Measurements from ENCODE around the gene RTP1.
"Not testable (repeated sequence)": the region's sequence is repeated elsewhere in the genome, so short reads cannot be mapped to it uniquely, and the experiment has no call there.

The RTP1 gene

GRCh38 chr3:187199463-187200050 lies 2.3 kb downstream of the RTP1 start:
- DNase-seq: not testable (repeated sequence)

- DNase-seq: no peak
Measured at GRCh38 chr3:187205683-187206082, 8.4 kb downstream of the RTP1 start.

GRCh38 chr3:187207062-187207461 lies 9.8 kb downstream of the RTP1 start:
- DNase-seq: no peak

- DNase-seq: no peak
Measured at GRCh38 chr3:187207624-187208023, 10.3 kb downstream of the RTP1 start.

GRCh38 chr3:187208159-187208558 lies 10.9 kb downstream of the RTP1 start:
- no peak for DNase-seq

GRCh38 chr3:187209491-187209890 lies 12.2 kb downstream of the RTP1 start:
- no peak for DNase-seq

- no peak for DNase-seq
Measured at GRCh38 chr3:187210091-187210490, 12.8 kb downstream of the RTP1 start.

- no peak for DNase-seq
Measured at GRCh38 chr3:187210545-187211327, 13.4 kb downstream of the RTP1 start.

- no peak for DNase-seq
Measured at GRCh38 chr3:187211532-187212195, 14.4 kb downstream of the RTP1 start.

- no peak for DNase-seq
Measured at GRCh38 chr3:187212196-187212545, 14.9 kb downstream of the RTP1 start.

- no peak for DNase-seq
Measured at GRCh38 chr3:187212705-187213104, 15.4 kb downstream of the RTP1 start.

GRCh38 chr3:187213616-187214015 lies 16.3 kb downstream of the RTP1 start:
- DNase-seq: no peak

GRCh38 chr3:187215460-187215859 lies 18.2 kb downstream of the RTP1 start:
- DNase-seq: no peak

- no peak for DNase-seq
Measured at GRCh38 chr3:187222801-187223200, 25.5 kb downstream of the RTP1 start.

GRCh38 chr3:187223799-187224198 lies 26.5 kb downstream of the RTP1 start:
- no peak for DNase-seq

GRCh38 chr3:187227658-187228258 lies 30.5 kb downstream of the RTP1 start:
- no peak for DNase-seq

GRCh38 chr3:187228740-187229139 lies 31.5 kb downstream of the RTP1 start:
- no peak for DNase-seq

- DNase-seq: no peak
Measured at GRCh38 chr3:187230011-187230410, 32.7 kb downstream of the RTP1 start.

GRCh38 chr3:187236962-187237361 lies 39.7 kb downstream of the RTP1 start:
- DNase-seq: no peak

- no peak for DNase-seq
Measured at GRCh38 chr3:187237741-187238140, 40.5 kb downstream of the RTP1 start.

- no peak for DNase-seq
Measured at GRCh38 chr3:187238239-187238638, 41.0 kb downstream of the RTP1 start.

GRCh38 chr3:187238835-187239234 lies 41.5 kb downstream of the RTP1 start:
- DNase-seq: not testable (repeated sequence)

- no peak for DNase-seq
Measured at GRCh38 chr3:187242435-187242834, 45.1 kb downstream of the RTP1 start.

- no peak for DNase-seq
Measured at GRCh38 chr3:187242900-187243299, 45.6 kb downstream of the RTP1 start.
